NCI-H146 treated with DMSO at 0.1 percent for 48 hours (cell line): ENCODE results near the gene EOLA2.
"Not testable (repeated sequence)": the region's sequence is repeated elsewhere in the genome, so short reads cannot be mapped to it uniquely, and the experiment has no call there.

Source experiments
- DNase-seq: peaks from one replicate; lab custom pipeline; 2025; ENCODE audit not compliant: unreplicated experiment; lab: John Stamatoyannopoulos, UW

The EOLA2 gene

GRCh38 chrX:149933547-149933946 is 4.7 kb downstream of the EOLA2 start:
- not testable (repeated sequence) for DNase-seq

- DNase-seq, result not testable (repeated sequence)
Measured at GRCh38 chrX:149932970-149933369, 5.3 kb downstream of the EOLA2 start.

GRCh38 chrX:149932150-149932549 is 6.1 kb downstream of the EOLA2 start:
- DNase-seq, result not testable (repeated sequence)

DNA sequence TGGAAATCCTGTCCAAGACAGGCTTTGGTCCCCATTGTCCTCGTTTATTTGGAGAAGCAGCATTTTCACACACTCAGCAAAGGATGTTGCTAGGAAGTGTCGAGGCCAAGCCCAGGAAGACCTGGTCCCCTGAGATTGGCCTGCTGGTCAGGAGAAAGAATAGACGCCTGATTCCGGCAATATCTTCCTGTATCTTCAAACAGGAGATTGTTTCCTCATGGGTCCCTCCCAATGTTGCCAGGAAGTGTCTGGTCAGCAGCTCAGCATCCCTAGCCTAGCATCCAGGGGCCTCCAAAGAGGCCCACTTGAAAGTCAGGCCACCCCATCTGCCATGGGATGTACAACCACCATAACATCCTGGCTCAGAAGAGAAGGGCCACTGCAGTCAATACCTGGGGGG is 6.9 kb downstream of the EOLA2 start:
- DNase-seq, result not testable (repeated sequence)

- DNase-seq, result not testable (repeated sequence)
Measured at GRCh38 chrX:149929400-149929799, 8.9 kb downstream of the EOLA2 start, which contains the start of gene HSFX4. HSFX4 (plus strand) TSS chrX:149929573; CDS start chrX:149929645, 72 bp downstream.

GRCh38 chrX:149928635-149929034 is 9.7 kb downstream of the EOLA2 start:
- DNase-seq, result not testable (repeated sequence)

DNA sequence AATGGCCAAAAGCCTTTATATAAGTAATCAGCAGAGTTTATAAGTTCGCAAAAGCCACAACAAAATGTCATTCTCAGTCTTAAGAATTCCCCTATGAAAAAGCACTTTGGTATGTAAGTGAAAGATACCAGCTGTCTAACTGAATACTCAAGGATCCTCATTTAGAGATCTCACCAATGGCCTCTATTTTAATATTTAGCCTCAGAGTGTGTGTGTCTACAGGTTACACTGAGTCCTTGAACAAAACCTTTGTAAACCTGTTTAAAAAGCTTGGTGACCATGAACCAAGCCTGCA is 10.4 kb downstream of the EOLA2 start:
- not testable (repeated sequence) for DNase-seq

DNA sequence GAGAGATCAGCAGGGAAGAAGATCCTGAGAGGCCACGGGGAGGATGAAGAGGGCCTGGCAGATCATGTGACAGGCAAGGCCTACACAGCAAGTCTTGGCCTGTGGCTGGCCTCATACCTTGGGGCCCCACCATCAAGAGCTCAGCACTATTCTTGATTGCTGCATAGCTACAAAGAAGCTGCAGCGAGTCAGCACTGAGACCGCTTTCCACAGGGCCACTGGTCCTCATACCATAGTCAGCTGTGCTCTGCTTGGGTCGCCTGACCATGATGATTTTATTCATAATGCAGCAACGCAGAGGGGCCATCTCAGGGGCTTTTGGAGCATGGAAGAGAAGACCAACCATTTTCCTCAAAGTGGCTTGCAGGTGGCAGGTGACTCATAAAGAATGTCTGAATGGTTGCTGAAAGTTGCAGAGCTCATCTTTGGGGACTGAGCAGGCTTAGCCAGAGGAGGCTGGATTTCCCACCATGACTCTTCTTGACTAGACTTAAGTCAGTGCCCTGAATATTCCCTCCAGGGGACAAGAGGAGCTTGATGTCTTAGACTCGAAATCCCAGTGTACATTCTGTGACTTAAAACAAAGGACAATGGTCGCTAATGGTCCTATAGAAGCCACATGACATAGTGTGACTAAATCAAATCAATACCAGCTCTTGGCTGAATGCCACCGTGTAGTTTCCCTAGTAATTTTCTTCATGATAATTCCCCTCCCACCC is 10.9 kb downstream of the EOLA2 start:
- DNase-seq, result not testable (repeated sequence)

DNA sequence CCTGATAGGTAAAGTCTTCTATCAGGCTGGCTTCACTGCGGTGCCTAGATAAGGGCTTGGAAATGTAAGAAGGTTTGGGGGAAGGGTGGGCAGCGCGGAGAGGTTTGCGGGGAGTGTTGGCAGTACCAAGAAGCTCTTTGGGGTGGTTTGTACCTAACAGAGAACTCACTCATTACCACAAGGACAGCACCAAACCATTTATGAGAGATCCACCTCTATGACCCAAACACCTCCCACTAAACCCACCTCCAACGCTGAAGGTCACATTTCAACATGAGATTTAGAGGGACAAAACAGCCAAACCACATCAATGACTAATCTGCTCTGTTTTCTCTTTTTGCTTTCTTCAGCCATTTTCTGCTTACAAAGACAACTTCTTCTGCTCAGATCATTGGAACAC is 13.9 kb downstream of the EOLA2 start:
- DNase-seq, result not testable (repeated sequence)

GRCh38 chrX:149923836-149924235 is 14.5 kb downstream of the EOLA2 start:
- not testable (repeated sequence) for DNase-seq

GRCh38 chrX:149916745-149917392 is 21.4 kb downstream of the EOLA2 start:
- no peak for DNase-seq

- no peak for DNase-seq
Measured at GRCh38 chrX:149910178-149910695, 28.1 kb downstream of the EOLA2 start.

DNA sequence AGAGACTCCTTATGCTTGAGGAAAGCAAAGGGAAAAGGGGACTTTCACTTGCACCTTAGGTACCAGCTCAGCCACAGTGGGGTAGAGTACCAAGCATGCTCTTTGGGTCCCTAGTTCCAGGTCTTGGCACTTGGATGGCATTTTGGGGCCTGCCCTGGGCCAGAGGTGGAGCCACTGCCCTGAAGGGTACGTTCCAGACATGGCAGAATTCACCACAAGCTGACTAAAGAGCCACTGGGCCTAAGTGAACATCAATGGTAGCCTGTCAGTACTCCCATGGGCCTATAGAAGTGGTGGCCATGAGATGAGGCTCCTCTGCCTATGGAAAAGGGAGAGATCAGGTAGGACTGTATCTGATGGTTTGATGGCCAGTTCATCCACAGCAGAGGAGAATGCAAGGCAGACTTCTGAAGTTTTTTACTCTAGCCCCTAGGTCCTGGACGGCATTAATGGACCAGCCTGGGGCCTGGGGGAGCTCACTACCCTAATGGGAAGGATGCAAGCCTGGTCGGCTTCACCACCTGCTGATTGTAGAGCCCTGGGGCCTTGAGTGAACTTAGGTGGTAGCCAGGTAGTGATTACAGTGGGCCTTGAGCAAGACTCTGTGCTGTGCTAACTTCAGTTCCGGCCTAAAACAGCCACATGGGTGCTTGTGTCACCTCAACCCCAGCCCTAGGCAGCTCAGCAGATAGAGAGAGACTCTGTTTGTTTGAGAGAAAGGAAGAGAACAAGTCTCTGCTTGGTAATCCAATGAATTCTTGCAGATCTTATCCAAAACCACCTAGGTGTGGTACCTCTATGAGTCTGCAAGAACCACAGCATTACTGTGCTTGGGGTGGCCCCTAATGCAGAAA is 28.7 kb downstream of the EOLA2 start:
- no peak for DNase-seq

DNA sequence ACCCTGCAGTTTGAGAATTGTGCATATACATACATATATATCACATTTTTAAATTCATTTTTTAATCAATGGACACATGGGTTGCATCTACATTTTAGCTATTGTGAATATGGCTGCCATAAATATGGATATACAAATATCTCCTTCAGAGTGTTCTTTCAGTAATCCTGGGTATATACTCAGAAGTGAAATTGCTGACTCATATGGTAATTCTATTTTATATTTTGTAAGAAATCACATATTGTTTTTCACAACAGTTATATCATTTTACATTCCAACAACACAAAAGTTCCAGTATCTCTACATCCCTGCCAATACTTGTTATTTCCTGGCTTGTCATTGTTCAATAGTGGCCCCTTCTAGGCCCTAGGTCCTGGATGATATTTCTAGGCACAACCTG is 29.6 kb downstream of the EOLA2 start:
- DNase-seq, result no peak

GRCh38 chrX:149908308-149908707 is 30.0 kb downstream of the EOLA2 start:
- DNase-seq, result no peak

GRCh38 chrX:149903889-149904748 is 34.2 kb downstream of the EOLA2 start:
- no peak for DNase-seq

GRCh38 chrX:149898554-149898953 is 39.7 kb downstream of the EOLA2 start:
- no peak for DNase-seq

DNA sequence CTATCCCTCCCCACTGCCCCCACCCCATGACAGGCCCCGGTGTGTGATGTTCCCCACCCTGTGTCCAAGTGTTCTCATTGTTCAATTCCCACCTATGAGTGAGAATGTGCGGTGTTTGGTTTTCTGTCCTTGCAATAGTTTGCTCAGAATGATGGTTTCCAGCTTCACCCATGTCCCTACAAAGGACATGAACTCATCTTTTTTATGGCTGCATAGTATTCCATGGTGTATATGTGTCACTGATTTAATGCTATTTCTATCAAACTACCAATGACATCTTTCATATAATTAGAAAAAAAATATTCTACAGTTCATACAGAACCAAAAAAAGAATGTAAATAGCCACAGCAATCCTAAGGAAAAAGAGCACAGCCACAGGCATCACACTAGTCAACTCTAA is 47.5 kb downstream of the EOLA2 start:
- DNase-seq, result not testable (repeated sequence)
